ENCODE results near the gene RTN4IP1.

RTN4IP1 gene

GRCh38 chr6:106540907-106541306 lies 88.4 kb downstream of the RTN4IP1 start:
- no peak for DNase-seq

GRCh38 chr6:106540432-106540831 lies 88.9 kb downstream of the RTN4IP1 start:
- no peak for DNase-seq

- DNase-seq: no peak
These were observed 89.4 kb downstream of the RTN4IP1 start for GRCh38 chr6:106539936-106540335.

- no peak for DNase-seq
These were observed 91.2 kb downstream of the RTN4IP1 start for GRCh38 chr6:106538145-106538544.

GRCh38 chr6:106537662-106538061 lies 91.6 kb downstream of the RTN4IP1 start:
- DNase-seq: no peak

- DNase-seq: no peak
These were observed 92.4 kb downstream of the RTN4IP1 start for GRCh38 chr6:106536851-106537250.

- no peak for DNase-seq
These were observed 92.9 kb downstream of the RTN4IP1 start for GRCh38 chr6:106536357-106536756.

GRCh38 chr6:106535012-106535411 lies 94.3 kb downstream of the RTN4IP1 start:
- no peak for DNase-seq

GRCh38 chr6:106534564-106534982 lies 94.7 kb downstream of the RTN4IP1 start:
- DNase-seq: no peak

GRCh38 chr6:106534004-106534403 lies 95.3 kb downstream of the RTN4IP1 start:
- DNase-seq: no peak

GRCh38 chr6:106533054-106533453 lies 96.2 kb downstream of the RTN4IP1 start:
- no peak for DNase-seq

GRCh38 chr6:106530502-106530901 lies 98.8 kb downstream of the RTN4IP1 start:
- DNase-seq: no peak

GRCh38 chr6:106530026-106530425 lies 99.3 kb downstream of the RTN4IP1 start:
- no peak for DNase-seq

GRCh38 chr6:106529438-106529837 lies 99.9 kb downstream of the RTN4IP1 start:
- DNase-seq: no peak

- DNase-seq: no peak
These were observed 100.8 kb downstream of the RTN4IP1 start for GRCh38 chr6:106528521-106528920.

GRCh38 chr6:106527979-106528378 lies 101.3 kb downstream of the RTN4IP1 start:
- DNase-seq: no peak

- no peak for DNase-seq
These were observed 102.2 kb downstream of the RTN4IP1 start for GRCh38 chr6:106527117-106527516.

GRCh38 chr6:106525882-106526275 lies 103.4 kb downstream of the RTN4IP1 start:
- DNase-seq: no peak

GRCh38 chr6:106525107-106525881 lies 104.0 kb downstream of the RTN4IP1 start:
- no peak for DNase-seq

GRCh38 chr6:106522562-106523250 lies 106.6 kb downstream of the RTN4IP1 start:
- no peak for DNase-seq
